ENCODE data around the gene IGSF3. TPM values are rescaled to one million over a fixed set of nuclear protein-coding genes. Genes with fewer than 3 reads are reported as not detected.
A peak's percentile ranks its signal among the peaks of the same experiment; 100 is the strongest.

The IGSF3 gene
- total RNA-seq = 28.7 TPM

GRCh38 chr1:116667575-116668105 is at the start of gene IGSF3:
IGSF3 (minus strand) TSS chr1:116667733; CDS start chr1:116666326, 1,407 bp downstream.
- H3K9ac ChIP-seq (ENCODE audit: low read depth in 1 of 3, low read length in 3 of 3) = peak within 1 kb of the TSS; percentile 32 to 64 (median 62)

GRCh38 chr1:116717318-116717717 is 49.8 kb upstream of the IGSF3 start:
- Histone ChIP-seq H3K4me1 (ENCODE audit: control insufficient read depth in 3 of 3, insufficient read depth in 3 of 3, low read length in 3 of 3) (no peaks in the 10 kb centered on the region), H3K36me3 (ENCODE audit: control insufficient read depth in 3 of 3, insufficient read depth in 3 of 3, low read length in 3 of 3) (no peaks in the 10 kb centered on the region), H3K4me3 (ENCODE audit: low read length in 3 of 3) (no peak overlapping the region), H3K27me3 (ENCODE audit: control insufficient read depth in 3 of 3, insufficient read depth in 3 of 3, low read length in 3 of 3) (no peaks in the 10 kb centered on the region), H3K9ac (ENCODE audit: low read depth in 1 of 3, low read length in 3 of 3) (no peak overlapping the region), H3K9me3 (ENCODE audit: control insufficient read depth in 3 of 3, low read length in 3 of 3) (no peaks in the 10 kb centered on the region), H3K27ac (ENCODE audit: low read depth, low read length) (no peak overlapping the region)

More at GRCh38 chr1:116667575-116668105, at the start of gene IGSF3:
- no peaks in the 10 kb centered on the region for H3K9me3 ChIP-seq (ENCODE audit: control insufficient read depth in 3 of 3, low read length in 3 of 3)
- no peaks in the 10 kb centered on the region for H3K36me3 ChIP-seq (ENCODE audit: control insufficient read depth in 3 of 3, insufficient read depth in 3 of 3, low read length in 3 of 3)
- peaks cover 7 to 18% (median 14%) of the 10 kb centered on the region in 3 donors for H3K4me1 ChIP-seq (ENCODE audit: control insufficient read depth in 3 of 3, insufficient read depth in 3 of 3, low read length in 3 of 3)
- H3K27me3 ChIP-seq (ENCODE audit: control insufficient read depth in 3 of 3, insufficient read depth in 3 of 3, low read length in 3 of 3) = peaks cover 13 to 46% (median 39%) of the 10 kb centered on the region in 3 donors
- H3K27ac ChIP-seq (ENCODE audit: low read depth, low read length) = no peak within 1 kb of the TSS
- H3K4me3 ChIP-seq (ENCODE audit: low read length in 3 of 3) = peak within 1 kb of the TSS; percentile 64 to 78 (median 72)

DNA sequence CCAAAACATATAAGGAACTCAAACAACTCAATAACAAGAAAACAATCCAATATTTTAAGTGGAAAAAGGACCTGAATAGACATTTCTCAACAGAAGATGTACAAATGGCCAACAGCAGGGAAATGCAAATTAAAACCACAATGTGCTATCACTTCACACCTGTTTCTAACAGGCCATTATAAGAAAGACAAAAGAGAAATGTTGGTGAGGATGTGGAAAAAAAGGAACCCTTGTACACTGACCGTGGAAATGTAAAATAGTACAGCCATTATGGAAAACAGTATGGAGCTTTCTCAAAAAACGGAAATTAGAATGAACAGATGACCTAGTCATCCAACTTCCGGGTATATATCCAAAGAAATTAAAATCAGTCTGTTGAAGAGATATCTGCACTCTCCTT is 48.9 kb upstream of the IGSF3 start:
- H3K27ac ChIP-seq (ENCODE audit: low read depth, low read length) = no peak overlapping the region
- no peaks in the 10 kb centered on the region for H3K9me3 ChIP-seq (ENCODE audit: control insufficient read depth in 3 of 3, low read length in 3 of 3)
- no peaks in the 10 kb centered on the region for H3K27me3 ChIP-seq (ENCODE audit: control insufficient read depth in 3 of 3, insufficient read depth in 3 of 3, low read length in 3 of 3)
- no peaks in the 10 kb centered on the region for H3K36me3 ChIP-seq (ENCODE audit: control insufficient read depth in 3 of 3, insufficient read depth in 3 of 3, low read length in 3 of 3)
- H3K9ac ChIP-seq (ENCODE audit: low read depth in 1 of 3, low read length in 3 of 3) = no peak overlapping the region
- H3K4me1 ChIP-seq (ENCODE audit: control insufficient read depth in 3 of 3, insufficient read depth in 3 of 3, low read length in 3 of 3) = no peaks in the 10 kb centered on the region
- H3K4me3 ChIP-seq (ENCODE audit: low read length in 3 of 3) = no peak overlapping the region

DNA sequence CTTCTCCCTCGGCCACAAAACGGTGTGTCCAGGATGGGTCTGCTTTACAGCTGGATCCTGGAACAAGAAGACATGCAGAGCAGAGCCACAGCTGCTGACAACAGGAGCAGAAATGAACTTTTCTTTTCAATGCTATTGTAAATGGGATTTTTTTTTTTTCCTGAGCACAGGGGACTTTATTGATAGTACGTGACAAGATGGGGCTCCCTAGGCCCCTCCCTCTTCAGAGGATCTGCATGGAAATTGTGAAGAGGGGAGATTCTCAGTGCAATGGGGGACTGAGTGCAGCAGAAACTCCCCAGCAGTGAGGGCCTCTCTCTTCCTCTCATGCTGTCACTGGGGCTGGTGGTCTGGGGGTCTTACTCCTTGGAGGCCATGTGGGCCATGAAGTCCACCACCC is 45.9 kb upstream of the IGSF3 start:
- H3K9me3 ChIP-seq (ENCODE audit: control insufficient read depth in 3 of 3, low read length in 3 of 3) = no peaks in the 10 kb centered on the region
- H3K4me3 ChIP-seq (ENCODE audit: low read length in 3 of 3) = no peak overlapping the region
- H3K4me1 ChIP-seq (ENCODE audit: control insufficient read depth in 3 of 3, insufficient read depth in 3 of 3, low read length in 3 of 3) = no peaks in the 10 kb centered on the region
- no peak overlapping the region for H3K9ac ChIP-seq (ENCODE audit: low read depth in 1 of 3, low read length in 3 of 3)
- no peaks in the 10 kb centered on the region for H3K27me3 ChIP-seq (ENCODE audit: control insufficient read depth in 3 of 3, insufficient read depth in 3 of 3, low read length in 3 of 3)
- no peaks in the 10 kb centered on the region for H3K36me3 ChIP-seq (ENCODE audit: control insufficient read depth in 3 of 3, insufficient read depth in 3 of 3, low read length in 3 of 3)
- H3K27ac ChIP-seq (ENCODE audit: low read depth, low read length) = no peak overlapping the region

- H3K4me1 ChIP-seq (ENCODE audit: control insufficient read depth in 3 of 3, insufficient read depth in 3 of 3, low read length in 3 of 3) = no peaks in the 10 kb centered on the region
- H3K9ac ChIP-seq (ENCODE audit: low read depth in 1 of 3, low read length in 3 of 3) = no peak overlapping the region
- H3K4me3 ChIP-seq (ENCODE audit: low read length in 3 of 3) = no peak overlapping the region
- H3K27ac ChIP-seq (ENCODE audit: low read depth, low read length) = no peak overlapping the region
- no peaks in the 10 kb centered on the region for H3K36me3 ChIP-seq (ENCODE audit: control insufficient read depth in 3 of 3, insufficient read depth in 3 of 3, low read length in 3 of 3)
- peaks cover 0 to 6% (median under 1%) of the 10 kb centered on the region in 3 donors for H3K27me3 ChIP-seq (ENCODE audit: control insufficient read depth in 3 of 3, insufficient read depth in 3 of 3, low read length in 3 of 3)
- H3K9me3 ChIP-seq (ENCODE audit: control insufficient read depth in 3 of 3, low read length in 3 of 3) = no peaks in the 10 kb centered on the region
Observed at GRCh38 chr1:116712510-116712909, 45.0 kb upstream of the IGSF3 start.

DNA sequence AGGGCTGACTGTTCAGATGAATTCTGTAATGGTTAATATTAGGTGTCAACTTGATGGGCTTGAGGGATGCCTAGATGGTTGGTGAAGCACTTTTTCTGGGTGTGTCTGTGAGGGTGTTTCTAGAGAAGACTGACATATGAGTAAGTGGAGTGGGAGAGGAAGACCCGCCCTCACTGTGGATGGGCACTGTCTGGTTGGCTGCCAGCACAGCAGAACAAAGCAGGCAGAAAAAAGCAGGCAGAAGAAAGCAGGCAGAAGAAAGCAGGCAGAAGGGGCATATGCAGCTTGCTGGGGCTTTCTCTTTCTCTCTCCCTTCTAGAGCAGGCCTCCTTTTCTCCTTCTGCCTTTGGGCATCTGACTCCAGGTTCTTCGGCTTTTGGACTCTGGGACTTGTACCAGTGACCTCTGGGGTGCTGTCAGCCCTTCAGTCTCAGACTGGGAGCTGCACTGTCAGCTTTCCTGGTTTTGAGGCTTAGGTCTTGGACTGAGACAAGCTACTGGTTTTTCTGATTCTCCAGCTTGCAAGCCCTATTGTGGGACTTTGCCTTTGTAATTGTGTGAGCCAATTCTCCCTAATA is 43.8 kb upstream of the IGSF3 start:
- H3K27me3 ChIP-seq (ENCODE audit: control insufficient read depth in 3 of 3, insufficient read depth in 3 of 3, low read length in 3 of 3) = peaks cover 0 to 6% (median 3%) of the 10 kb centered on the region in 3 donors
- no peaks in the 10 kb centered on the region for H3K36me3 ChIP-seq (ENCODE audit: control insufficient read depth in 3 of 3, insufficient read depth in 3 of 3, low read length in 3 of 3)
- no peak overlapping the region for H3K27ac ChIP-seq (ENCODE audit: low read depth, low read length)
- H3K4me3 ChIP-seq (ENCODE audit: low read length in 3 of 3) = no peak overlapping the region
- H3K9me3 ChIP-seq (ENCODE audit: control insufficient read depth in 3 of 3, low read length in 3 of 3) = no peaks in the 10 kb centered on the region
- no peak overlapping the region for H3K9ac ChIP-seq (ENCODE audit: low read depth in 1 of 3, low read length in 3 of 3)
- no peaks in the 10 kb centered on the region for H3K4me1 ChIP-seq (ENCODE audit: control insufficient read depth in 3 of 3, insufficient read depth in 3 of 3, low read length in 3 of 3)

DNA sequence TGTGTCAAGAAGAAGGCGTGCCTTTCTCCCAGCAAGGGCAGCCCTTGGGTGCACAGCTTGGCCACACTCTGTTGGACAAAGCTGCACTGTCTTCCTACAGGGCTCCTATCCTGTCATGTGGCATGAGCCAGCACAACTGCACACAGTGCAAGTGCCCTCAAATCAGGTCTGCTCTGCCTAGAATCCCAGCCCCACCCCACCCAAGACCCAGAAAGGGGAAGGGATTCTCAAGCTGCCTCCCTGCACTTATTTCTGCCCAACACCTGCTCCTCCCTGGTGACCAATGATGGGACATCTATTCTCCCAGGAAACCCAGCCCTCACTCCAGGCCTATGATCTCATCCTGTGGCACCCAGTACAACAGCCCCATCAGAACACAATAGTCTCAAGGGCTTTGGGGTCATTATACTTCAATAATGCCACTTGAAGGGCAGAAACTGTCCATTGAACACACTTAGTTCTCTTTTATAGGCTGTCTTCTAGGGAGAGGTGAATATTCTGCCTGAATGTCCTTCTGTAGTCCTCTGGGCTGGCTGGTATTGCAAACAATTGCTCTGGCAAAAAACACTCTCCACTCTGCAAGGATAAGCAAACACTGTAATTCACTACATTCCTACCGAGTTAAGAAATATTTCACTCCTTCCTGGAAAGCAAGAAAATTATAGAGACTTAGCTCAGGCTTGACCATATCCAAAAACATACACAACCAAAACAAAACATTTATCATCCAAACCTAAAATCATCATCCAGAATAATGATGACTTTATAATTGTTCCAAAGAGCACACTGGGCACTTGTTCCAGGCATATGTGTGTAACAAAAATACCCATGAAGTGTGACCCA is 43.1 kb upstream of the IGSF3 start:
- Histone ChIP-seq H3K9me3 (ENCODE audit: control insufficient read depth in 3 of 3, low read length in 3 of 3) (no peaks in the 10 kb centered on the region), H3K36me3 (ENCODE audit: control insufficient read depth in 3 of 3, insufficient read depth in 3 of 3, low read length in 3 of 3) (no peaks in the 10 kb centered on the region), H3K27me3 (ENCODE audit: control insufficient read depth in 3 of 3, insufficient read depth in 3 of 3, low read length in 3 of 3) (peaks cover 0 to 6% (median 3%) of the 10 kb centered on the region in 3 donors), H3K4me3 (ENCODE audit: low read length in 3 of 3) (no peak overlapping the region), H3K27ac (ENCODE audit: low read depth, low read length) (no peak overlapping the region), H3K4me1 (ENCODE audit: control insufficient read depth in 3 of 3, insufficient read depth in 3 of 3, low read length in 3 of 3) (no peaks in the 10 kb centered on the region), H3K9ac (ENCODE audit: low read depth in 1 of 3, low read length in 3 of 3) (no peak overlapping the region)

DNA sequence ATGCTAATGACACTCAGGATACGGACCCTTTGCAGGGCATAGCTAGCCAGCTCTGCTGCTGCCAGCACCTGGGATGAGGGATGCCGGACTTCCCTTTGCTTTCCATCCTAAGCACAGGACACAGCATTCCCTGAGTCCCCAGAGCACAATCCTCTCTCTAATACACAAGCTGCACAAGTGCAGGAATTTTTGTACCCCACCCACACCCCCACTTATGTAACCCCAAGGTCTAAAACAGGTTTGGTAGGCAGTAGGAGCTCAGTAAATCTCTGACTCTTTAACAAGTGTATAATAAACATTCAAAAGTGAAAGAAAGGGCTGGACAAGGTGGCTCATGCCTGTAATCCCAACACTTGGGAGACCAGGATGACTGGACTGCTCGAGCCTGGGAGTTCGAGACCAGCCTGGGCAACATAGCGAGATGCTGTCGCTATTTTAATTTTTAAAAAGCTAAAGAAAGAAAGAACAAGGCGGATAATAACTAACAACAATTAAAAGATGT is 42.2 kb upstream of the IGSF3 start:
- H3K27ac ChIP-seq (ENCODE audit: low read depth, low read length) = no peak overlapping the region
- H3K9me3 ChIP-seq (ENCODE audit: control insufficient read depth in 3 of 3, low read length in 3 of 3) = no peaks in the 10 kb centered on the region
- no peak overlapping the region for H3K4me3 ChIP-seq (ENCODE audit: low read length in 3 of 3)
- H3K36me3 ChIP-seq (ENCODE audit: control insufficient read depth in 3 of 3, insufficient read depth in 3 of 3, low read length in 3 of 3) = no peaks in the 10 kb centered on the region
- no peaks in the 10 kb centered on the region for H3K4me1 ChIP-seq (ENCODE audit: control insufficient read depth in 3 of 3, insufficient read depth in 3 of 3, low read length in 3 of 3)
- H3K27me3 ChIP-seq (ENCODE audit: control insufficient read depth in 3 of 3, insufficient read depth in 3 of 3, low read length in 3 of 3) = peaks cover 0 to 6% (median 3%) of the 10 kb centered on the region in 3 donors
- H3K9ac ChIP-seq (ENCODE audit: low read depth in 1 of 3, low read length in 3 of 3) = no peak overlapping the region

DNA sequence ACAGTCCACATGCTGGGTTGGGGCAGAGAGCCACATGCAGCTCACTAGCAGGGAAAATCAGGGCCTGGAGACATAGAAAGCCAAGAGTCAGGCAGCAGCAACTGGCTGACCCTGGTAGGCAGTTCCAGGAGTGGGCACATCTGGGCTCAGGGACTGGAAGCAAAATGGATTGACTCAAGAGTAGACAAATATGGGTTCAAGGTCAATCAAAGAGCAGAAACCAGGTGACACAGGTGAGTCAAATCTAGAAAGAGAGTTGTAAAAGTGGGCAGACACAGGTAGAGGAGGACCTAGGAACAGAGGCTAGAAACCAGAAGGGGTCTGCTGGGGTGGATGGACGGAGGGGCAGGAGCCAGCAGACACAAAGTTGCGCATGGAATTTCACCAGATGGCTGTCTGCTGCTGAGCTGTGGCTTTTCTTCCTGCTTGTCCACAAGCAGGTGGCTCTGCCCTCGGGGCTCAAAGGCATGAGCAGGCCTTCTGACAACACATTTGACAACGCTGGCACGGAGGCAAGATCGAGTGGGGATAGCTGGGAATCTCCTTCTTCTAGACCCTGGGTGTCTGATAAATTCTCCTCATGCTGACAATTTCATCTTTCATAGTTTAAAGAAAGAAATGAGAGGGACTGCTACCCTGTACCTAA is 40.8 kb upstream of the IGSF3 start:
- Histone ChIP-seq H3K9ac (ENCODE audit: low read depth in 1 of 3, low read length in 3 of 3) (no peak overlapping the region), H3K9me3 (ENCODE audit: control insufficient read depth in 3 of 3, low read length in 3 of 3) (no peaks in the 10 kb centered on the region), H3K36me3 (ENCODE audit: control insufficient read depth in 3 of 3, insufficient read depth in 3 of 3, low read length in 3 of 3) (no peaks in the 10 kb centered on the region), H3K4me1 (ENCODE audit: control insufficient read depth in 3 of 3, insufficient read depth in 3 of 3, low read length in 3 of 3) (no peaks in the 10 kb centered on the region), H3K27ac (ENCODE audit: low read depth, low read length) (no peak overlapping the region), H3K4me3 (ENCODE audit: low read length in 3 of 3) (no peak overlapping the region), H3K27me3 (ENCODE audit: control insufficient read depth in 3 of 3, insufficient read depth in 3 of 3, low read length in 3 of 3) (peaks cover 0 to 6% (median 3%) of the 10 kb centered on the region in 3 donors)
